Fibroblast of pulmonary artery (primary cell): ENCODE results near the gene KDM7A.
"Not testable (repeated sequence)": the region's sequence is repeated elsewhere in the genome, so short reads cannot be mapped to it uniquely, and the experiment has no call there.

Experiments used
- DNase-seq: peaks from one replicate; pipeline ENCODE4 v3.0.0-alpha.2; 2010; ENCODE audit warnings: low read depth
- H3K4me3 ChIP-seq: replicated peaks from 2 replicates; pipeline ENCODE4 v1.5.1; 2011; ENCODE audit warnings: low read depth, mild to moderate bottlenecking, control low read depth, low read length, moderate library complexity
- TF ChIP-seq, protein P1 (sequence below): IDR thresholded peaks from 2 replicates; pipeline ENCODE4 v1.5.1; 2011; ENCODE audit warnings: mild to moderate bottlenecking, control low read depth, low read length, inconsistent platforms; ENCODE audit errors: missing control alignments

KDM7A gene

DNA sequence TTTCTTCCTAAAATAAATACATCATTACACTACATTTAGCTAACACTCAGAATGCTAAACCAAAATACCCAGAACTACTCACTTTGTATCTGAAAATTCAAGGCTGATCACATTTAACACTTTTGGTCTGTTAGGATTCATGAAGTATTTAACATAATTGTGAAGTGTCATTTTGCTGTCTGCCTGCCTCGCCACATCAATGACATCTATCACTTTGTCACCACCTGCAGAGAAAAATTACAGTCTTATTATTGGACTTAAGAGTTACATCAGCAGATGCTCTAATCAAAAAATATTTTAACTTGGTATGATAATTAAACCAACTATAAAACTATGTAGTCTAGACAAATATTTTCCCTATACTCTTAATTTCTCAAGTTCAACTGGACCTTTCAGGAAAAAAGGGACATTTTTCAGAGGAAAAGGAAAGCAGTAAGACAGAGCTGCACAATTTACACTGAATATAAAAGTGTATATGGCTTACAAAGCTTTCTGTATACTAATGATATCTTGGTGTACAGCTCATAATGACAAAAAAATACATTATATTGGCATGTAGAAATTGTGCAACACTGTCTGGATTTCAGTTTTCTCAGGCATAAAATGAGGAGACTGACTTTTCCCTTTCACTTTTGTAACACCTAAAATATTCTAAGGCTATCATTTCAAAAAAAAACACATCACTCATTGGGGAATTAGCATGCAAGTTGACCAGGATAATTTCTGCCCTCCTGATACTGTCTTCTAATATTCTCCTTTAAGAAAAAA lies 49.2 kb downstream of the KDM7A start:
- TF ChIP-seq, protein P1, sequence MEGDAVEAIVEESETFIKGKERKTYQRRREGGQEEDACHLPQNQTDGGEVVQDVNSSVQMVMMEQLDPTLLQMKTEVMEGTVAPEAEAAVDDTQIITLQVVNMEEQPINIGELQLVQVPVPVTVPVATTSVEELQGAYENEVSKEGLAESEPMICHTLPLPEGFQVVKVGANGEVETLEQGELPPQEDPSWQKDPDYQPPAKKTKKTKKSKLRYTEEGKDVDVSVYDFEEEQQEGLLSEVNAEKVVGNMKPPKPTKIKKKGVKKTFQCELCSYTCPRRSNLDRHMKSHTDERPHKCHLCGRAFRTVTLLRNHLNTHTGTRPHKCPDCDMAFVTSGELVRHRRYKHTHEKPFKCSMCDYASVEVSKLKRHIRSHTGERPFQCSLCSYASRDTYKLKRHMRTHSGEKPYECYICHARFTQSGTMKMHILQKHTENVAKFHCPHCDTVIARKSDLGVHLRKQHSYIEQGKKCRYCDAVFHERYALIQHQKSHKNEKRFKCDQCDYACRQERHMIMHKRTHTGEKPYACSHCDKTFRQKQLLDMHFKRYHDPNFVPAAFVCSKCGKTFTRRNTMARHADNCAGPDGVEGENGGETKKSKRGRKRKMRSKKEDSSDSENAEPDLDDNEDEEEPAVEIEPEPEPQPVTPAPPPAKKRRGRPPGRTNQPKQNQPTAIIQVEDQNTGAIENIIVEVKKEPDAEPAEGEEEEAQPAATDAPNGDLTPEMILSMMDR, result no peak
- H3K4me3 ChIP-seq, result no peak overlapping the region
- no peak for DNase-seq

- H3K4me3 ChIP-seq, result no peak overlapping the region
- TF ChIP-seq, protein P1, result no peak
- no peak for DNase-seq
These were observed 50.2 kb downstream of the KDM7A start for GRCh38 chr7:140126435-140127034.

DNA sequence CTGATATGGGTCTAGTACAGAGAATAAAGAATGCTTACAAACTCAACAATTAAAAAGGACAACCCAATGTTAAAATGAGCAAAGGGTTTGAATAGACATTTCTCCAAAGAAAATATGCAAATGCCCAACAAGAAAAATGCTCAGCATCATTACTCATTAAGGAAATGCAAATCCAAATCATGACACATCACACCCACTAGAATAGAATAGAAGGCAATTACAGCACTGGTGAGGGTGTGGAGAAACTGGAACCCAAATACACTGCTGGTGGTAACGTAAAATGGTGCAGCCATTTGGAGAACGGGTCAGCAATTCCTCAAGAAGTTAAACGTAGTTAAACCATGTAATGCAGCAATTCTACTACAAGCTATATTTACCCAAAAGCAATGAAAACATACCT lies 53.8 kb downstream of the KDM7A start:
- H3K4me3 ChIP-seq, result no peak overlapping the region
- no peak for DNase-seq
- TF ChIP-seq, protein P1, result no peak

- DNase-seq, result no peak
- TF ChIP-seq, protein P1, result no peak
- H3K4me3 ChIP-seq, result no peak overlapping the region
These were observed 55.5 kb downstream of the KDM7A start for GRCh38 chr7:140121326-140121725.

- H3K4me3 ChIP-seq, DNase-seq: not testable (repeated sequence)
These were observed 62.0 kb downstream of the KDM7A start for GRCh38 chr7:140114817-140115216.

- H3K4me3 ChIP-seq, result not testable (repeated sequence)
These were observed 68.0 kb downstream of the KDM7A start for GRCh38 chr7:140108777-140109176.

DNA sequence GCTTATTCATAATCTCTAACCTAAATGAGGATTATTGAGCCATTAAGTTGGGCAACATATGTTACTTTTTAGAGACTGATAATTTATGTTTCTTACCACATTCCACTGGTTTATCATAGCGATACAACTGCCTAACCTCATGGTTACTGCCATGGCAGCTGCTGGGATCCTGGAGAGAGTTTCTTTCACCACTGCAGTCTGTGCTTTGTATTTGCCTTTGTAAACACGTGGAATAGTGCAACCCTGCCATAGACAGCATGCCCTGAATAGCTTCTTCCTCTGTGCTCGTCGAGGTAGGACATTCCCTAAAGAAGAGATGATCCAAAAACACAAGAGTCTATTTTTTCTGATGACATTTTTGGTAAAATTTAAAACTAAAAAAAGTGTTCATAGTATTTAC lies 80.3 kb downstream of the KDM7A start:
- TF ChIP-seq, protein P1, result no peak
- no peak overlapping the region for H3K4me3 ChIP-seq
- no peak for DNase-seq

More at GRCh38 chr7:140108777-140109176, 68.0 kb downstream of the KDM7A start:
- DNase-seq, result not testable (repeated sequence)

DNA sequence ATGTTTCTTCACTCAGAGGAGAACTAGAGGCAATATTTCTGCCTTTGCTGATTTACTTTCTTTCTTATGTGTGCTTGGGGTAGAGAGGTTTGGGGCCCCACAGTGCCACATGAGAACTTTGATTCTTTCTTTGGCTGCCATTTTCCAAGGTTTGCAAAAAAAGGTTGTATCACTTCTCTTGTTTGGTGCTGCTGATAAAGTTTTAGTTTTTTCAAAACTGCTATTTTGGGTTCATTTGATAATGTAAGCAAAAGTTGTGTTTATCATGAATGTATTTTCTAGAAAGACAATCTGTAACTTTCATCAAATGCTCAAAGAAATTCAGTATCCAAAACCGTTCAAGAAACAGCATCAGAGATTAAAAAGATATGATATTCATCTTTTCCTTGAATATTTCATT lies 83.4 kb downstream of the KDM7A start:
- DNase-seq, result no peak
- H3K4me3 ChIP-seq, result no peak overlapping the region
- TF ChIP-seq, protein P1, result no peak
